Cardiac fibroblast (primary cell): Measurements from ENCODE around the gene DES.

Experiments
- DNase-seq, 2 donors: peaks; one replicate each; pipeline versions ENCODE4 v3.0.0 to v3.0.0-alpha.2; 2010; ENCODE audit warnings: low read depth in 2 of 2
- H3K4me3 ChIP-seq, 2 donors: replicated peaks in 1 of 2; 1 replicate in 1 of 2; 2 replicates in 1 of 2; pipeline ENCODE4 v1.5.1; 2011; ENCODE audit warnings: low read depth in 2 of 2, low read length in 2 of 2, mild to moderate bottlenecking in 2 of 2, moderate library complexity in 1 of 2
- TF ChIP-seq, protein P1 (sequence below): IDR thresholded peaks from one replicate; pipeline ENCODE4 v1.5.1; 2011; ENCODE audit warnings: low read depth, mild to moderate bottlenecking, low read length, inconsistent platforms

DES gene

DNA sequence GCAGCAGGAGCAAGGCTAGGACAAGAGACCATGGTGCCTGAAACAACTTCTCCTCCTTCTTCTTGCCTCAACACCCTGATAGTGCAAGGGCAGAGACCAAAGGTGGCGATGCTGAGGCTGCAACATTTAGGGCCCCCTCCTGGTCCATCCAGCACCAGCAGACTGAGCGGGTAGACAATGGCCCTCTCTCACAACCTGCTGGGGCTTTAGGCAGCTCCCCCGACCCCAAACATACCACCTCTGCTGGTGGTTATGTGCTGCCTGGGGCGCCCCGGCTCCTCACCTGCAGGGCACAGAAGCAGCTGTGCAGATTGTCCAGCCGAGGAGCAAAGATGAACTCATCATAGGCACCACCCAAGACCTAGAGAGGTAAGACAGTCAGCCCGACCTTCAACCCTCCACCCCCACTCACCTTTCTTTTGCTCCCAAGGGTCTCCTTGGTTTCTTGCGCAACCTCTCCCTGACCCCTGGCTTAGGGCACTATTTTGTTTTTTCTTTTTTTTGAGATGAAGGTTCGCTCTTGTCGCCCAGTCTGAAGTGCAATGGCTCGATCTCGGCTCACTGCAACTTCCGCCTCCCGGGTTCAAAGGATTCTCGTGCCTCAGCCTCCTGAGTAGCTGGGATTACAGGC lies 34.0 kb upstream of the DES start:
- TF ChIP-seq, protein P1, sequence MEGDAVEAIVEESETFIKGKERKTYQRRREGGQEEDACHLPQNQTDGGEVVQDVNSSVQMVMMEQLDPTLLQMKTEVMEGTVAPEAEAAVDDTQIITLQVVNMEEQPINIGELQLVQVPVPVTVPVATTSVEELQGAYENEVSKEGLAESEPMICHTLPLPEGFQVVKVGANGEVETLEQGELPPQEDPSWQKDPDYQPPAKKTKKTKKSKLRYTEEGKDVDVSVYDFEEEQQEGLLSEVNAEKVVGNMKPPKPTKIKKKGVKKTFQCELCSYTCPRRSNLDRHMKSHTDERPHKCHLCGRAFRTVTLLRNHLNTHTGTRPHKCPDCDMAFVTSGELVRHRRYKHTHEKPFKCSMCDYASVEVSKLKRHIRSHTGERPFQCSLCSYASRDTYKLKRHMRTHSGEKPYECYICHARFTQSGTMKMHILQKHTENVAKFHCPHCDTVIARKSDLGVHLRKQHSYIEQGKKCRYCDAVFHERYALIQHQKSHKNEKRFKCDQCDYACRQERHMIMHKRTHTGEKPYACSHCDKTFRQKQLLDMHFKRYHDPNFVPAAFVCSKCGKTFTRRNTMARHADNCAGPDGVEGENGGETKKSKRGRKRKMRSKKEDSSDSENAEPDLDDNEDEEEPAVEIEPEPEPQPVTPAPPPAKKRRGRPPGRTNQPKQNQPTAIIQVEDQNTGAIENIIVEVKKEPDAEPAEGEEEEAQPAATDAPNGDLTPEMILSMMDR, result no peak
- no peak for DNase-seq
- no peak overlapping the region for H3K4me3 ChIP-seq

DNA sequence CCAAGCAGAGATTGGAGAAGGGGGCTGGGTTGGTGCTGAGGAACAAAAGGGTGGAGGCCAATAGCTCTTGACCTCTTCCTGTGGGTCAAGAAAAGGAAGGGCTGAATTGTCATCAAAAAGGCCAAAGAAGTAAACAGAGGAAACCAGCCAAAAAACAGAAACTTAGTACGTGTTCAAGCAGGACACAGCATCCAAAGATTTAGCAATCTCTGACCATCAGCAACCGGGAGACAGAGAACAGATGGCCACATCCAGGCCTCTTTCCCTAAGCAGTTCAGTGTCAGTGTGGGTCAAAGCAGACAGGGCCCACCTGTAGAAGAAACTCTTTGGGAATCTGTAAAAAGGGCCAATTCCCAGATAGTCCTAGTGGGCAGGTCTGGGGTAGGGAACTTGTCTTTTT lies 33.3 kb upstream of the DES start:
- DNase-seq, result peak in 1 of 2 donors; percentile 23
- no peak overlapping the region for H3K4me3 ChIP-seq
- TF ChIP-seq, protein P1, result no peak

DNA sequence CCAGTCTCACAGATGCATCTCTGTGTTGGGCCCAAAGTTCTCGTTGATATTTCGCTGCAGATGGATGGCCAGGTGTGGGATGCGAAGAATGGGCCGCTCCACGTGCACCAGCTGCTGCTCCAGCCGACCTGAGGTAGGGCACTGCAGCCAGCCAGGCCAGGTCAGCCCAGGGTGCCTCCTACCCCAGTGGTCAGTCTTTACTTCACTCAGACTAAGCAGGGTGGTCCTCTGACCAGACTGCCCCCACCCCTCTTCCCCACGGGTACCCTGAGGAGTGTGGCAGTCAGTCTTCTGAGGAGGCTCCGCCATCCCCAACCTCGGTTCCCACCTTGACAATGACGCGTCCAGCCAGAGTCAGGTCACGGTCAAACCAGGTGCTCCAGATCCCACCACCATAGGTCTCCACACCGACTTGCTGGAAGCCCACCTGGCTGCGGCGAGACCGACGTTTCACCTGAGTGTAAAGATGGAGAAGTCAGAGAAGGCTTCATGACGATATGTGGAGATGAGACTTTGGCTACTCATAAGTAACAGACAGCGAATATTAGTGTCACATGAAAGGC lies 32.1 kb upstream of the DES start:
- no peak for DNase-seq
- no peak overlapping the region for H3K4me3 ChIP-seq
- TF ChIP-seq, protein P1, result no peak

DNA sequence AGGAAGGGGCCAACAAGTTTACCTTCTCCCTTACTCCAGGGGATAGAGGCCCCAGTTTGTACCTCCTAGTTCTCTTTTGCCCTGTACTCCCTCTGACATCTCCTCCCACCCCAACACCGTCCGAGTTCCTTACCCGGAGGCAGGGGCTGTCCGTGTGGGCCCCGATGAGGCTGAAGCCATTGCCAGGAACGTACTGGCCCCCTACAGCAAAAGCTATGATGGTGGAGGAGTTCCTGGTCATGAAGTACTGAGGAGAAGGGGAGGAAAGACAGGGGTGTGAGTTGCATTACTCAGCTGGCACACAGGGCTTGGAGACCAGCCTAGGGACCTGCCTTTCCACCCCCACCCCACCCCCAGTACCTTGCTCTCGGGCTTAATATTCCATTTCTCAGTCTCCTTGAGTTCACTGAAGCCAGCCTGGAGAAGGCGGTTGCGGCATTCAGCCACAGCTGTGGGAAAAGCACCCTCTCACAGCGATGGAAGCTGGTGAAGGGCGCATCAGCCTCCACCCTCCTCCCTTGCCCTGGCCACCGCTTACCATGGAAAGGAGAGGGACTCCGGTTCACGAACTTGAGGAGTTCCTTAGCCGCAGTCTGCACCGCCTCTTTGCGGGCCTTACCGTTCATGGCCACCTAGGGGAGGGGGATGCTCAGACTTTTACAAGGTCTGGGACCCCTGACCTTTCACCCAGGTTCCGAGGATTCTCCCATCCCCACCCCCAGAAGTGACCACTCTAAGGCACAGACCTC lies 31.5 kb upstream of the DES start:
- TF ChIP-seq, protein P1, result no peak
- DNase-seq, result no peak
- peak overlapping the region; percentile 76 to 84 for H3K4me3 ChIP-seq

DNA sequence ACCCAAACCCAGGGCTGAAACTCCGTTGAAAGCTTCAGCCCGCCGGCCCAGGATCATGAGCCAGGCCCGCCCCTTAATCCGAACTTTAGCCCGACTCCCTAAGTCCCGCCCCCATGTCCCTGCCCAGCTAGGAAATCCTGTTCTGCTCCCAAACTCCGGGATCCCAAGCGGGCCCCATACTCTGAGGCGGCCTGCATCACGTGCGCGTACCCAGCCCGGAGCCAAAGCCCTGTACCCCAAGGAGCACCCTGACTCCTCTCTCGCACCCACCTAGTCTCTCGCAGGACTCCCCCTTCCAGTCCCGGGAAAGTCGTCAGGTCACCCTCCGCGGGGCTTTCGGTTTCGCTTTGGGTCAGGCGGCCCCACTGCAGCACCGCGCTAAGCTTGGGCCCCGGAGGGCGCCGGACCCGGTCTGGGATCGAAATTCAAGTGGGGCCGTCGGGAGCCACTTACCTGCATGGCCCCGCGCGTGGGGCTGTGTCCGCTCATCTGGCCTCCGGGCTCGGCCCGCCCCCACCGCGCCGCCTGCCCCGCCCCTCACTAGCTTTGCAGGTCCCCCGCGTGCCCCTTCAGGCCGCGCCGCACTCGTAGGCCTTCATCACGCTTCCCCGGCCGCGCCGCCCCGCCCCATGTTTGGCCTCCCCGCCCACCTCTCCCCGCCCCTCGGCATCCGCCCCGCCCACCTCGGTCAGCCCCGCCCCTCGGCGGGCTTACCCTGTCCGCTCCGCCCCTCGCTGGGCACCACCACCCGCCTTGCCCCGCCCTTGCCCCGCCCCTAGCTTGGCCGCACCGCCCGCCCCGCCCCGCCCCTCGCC lies 30.7 kb upstream of the DES start, which contains the start of gene DNPEP:
Gene DNPEP (minus strand): TSS at position 607 of the 815 bp plus-strand sequence. CDS start 118 bp downstream, at position 489.
- TF ChIP-seq, protein P1, result no peak
- peak; percentile 87 to 95 for DNase-seq
- peak within 1 kb of the TSS; percentile 76 to 84 for H3K4me3 ChIP-seq

DNA sequence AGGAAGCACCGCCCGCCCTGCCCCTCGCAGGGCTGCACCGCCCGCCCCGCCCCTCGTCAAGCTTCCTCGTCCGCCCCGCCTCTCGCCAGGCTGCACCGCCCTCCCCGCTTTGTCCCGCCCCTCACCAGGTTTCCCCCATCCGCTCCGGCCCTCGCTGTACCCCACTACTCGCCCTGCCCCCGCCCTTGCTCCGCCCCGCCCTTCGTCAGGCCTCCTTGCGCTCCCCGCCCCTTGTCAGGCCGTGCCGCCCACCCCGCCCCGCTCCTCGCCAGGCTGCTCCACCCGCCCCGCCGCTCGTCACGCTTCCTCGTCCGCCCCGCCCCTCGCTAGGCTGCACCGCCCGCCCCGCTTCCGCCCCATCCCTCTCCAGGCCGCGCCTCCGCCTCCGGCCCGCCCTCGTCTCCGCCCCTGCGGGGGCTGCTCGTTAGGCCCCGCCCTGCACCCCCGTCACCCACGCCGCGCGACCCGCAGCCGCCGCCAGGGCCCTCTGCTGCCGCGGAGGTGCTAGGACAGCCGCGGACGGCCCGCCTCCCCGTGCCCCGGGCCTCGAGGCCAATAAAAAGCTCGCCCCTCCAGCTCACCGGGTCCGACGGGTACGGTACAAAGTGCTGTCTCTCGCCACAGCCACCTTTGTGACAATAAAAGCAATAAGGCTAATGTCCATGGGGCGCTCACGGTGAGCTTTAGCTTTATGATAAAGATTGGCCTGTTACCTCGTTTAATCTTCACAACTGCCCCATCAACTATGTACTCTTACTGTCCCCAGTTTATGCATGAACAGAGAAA lies 29.9 kb upstream of the DES start:
- TF ChIP-seq, protein P1, result peak; percentile 24
- H3K4me3 ChIP-seq, result peak overlapping the region; percentile 28 to 43
- DNase-seq, result peak; percentile 95 to 99
